K562 (cell line): ENCODE results near the gene TOM1L2. TPM values are rescaled to one million over a fixed set of nuclear protein-coding genes. Genes with fewer than 3 reads are reported as not detected.

Experiments
- CBFA2T3 ChIP-seq: fragments of 450-650 bp; IDR thresholded peaks from 2 replicates; pipeline ENCODE4 v1.6.1; 2017
- CBX5 ChIP-seq: IDR thresholded peaks from 2 replicates; pipeline ENCODE4 v1.6.1; 2014; ENCODE audit warnings: low read depth, borderline replicate concordance
- ESRRA ChIP-seq: fragments of 450-650 bp; IDR thresholded peaks from 2 replicates; pipeline ENCODE4 v1.6.1; 2014; ENCODE audit warnings: low read depth, mild to moderate bottlenecking, moderate library complexity, borderline replicate concordance
- ETV1 ChIP-seq: fragments of 450-650 bp; conservative IDR thresholded peaks from 2 replicates; pipeline ENCODE4 v1.6.1; 2016; ENCODE audit warnings: missing genetic modification characterization, control low read depth, low read depth, missing compliant biosample characterization
- MEIS2 ChIP-seq: fragments of 450-650 bp; IDR thresholded peaks from 2 replicates; pipeline ENCODE4 v1.6.1; 2014; ENCODE audit warnings: mild to moderate bottlenecking; ENCODE audit not compliant: partially characterized antibody
- NR2C2 ChIP-seq, 2 experiments: fragments of 200-800 bp in 1 of 2; sonication (Bioruptor generic) in 1 of 2; sonication (generic) in 1 of 2; formaldehyde crosslinking in 1 of 2; IDR thresholded peaks; 2 replicates each; pipeline versions ENCODE4 v1.6.1 to v1.8.0; 2016 to 2022; ENCODE audit warnings: mild to moderate bottlenecking in 1 of 2, missing compliant biosample characterization in 1 of 2, missing genetic modification characterization in 1 of 2, missing genetic modification reagents in 1 of 2
- TFAM ChIP-seq: fragments of 250-450 bp; sonication (Bioruptor Pico); conservative IDR thresholded peaks from 2 replicates; pipeline ENCODE4 v1.5.0; 2021; ENCODE audit warnings: mild to moderate bottlenecking, moderate library complexity
- polyA plus RNA-seq, 8 experiments: library from polyadenylated mRNA; depleted of rRNA in 4 of 8; stranded (reverse) in 5 of 8; unstranded in 3 of 8; fragments of >200 nt; fragmentation: Nextera tagmentation in 2 of 8; fragmentation: Illumina TruSeq in 1 of 8; extraction: Ambion mirVana in 2 of 8; extraction: Trizol in 1 of 8; gene quantifications; 2 replicates each; pipeline versions ENCODE4 v1.2.1 to v1.2.3, GENCODE V29; 2011 to 2014; ENCODE audit warnings: inconsistent platforms in 1 of 8, missing spikeins in 1 of 8
- total RNA-seq, 7 experiments: library from RNA; depleted of rRNA in 6 of 7; stranded (reverse); fragments of >200 nt in 6 of 7; fragmentation: Illumina TruSeq in 2 of 7; extraction: Trizol in 2 of 7; gene quantifications; 2 replicates each; pipeline versions ENCODE4 v1.2.1 to v1.2.3, GENCODE V29; 2011 to 2021; ENCODE audit warnings: low replicate concordance in 1 of 7
- TF ChIP-seq, protein P1 (sequence below): fragments of 450-650 bp; IDR thresholded peaks from 2 replicates; pipeline ENCODE4 v1.6.1; 2017; ENCODE audit warnings: antibody characterized with exemption, mild to moderate bottlenecking
- TF ChIP-seq, protein P2 (sequence below), 2 experiments: IDR thresholded peaks in 1 of 2; conservative IDR thresholded peaks in 1 of 2; 2 replicates each; pipeline ENCODE4 v1.6.1; 2016; ENCODE audit warnings: low read depth in 2 of 2, mild to moderate bottlenecking in 1 of 2, missing compliant biosample characterization in 1 of 2, missing genetic modification characterization in 1 of 2, moderate library complexity in 1 of 2
- TF ChIP-seq, protein P3 (sequence below): fragments of 450-650 bp; IDR thresholded peaks from 2 replicates; pipeline ENCODE4 v1.6.1; 2016

Gene TOM1L2
- total and polyA plus RNA-seq, 9 of the 15 experiments (the other 6 are each of a cell fraction or from before 2014, with no cell fraction given) = 0.07 to 6.0 (median 2.5) TPM

DNA sequence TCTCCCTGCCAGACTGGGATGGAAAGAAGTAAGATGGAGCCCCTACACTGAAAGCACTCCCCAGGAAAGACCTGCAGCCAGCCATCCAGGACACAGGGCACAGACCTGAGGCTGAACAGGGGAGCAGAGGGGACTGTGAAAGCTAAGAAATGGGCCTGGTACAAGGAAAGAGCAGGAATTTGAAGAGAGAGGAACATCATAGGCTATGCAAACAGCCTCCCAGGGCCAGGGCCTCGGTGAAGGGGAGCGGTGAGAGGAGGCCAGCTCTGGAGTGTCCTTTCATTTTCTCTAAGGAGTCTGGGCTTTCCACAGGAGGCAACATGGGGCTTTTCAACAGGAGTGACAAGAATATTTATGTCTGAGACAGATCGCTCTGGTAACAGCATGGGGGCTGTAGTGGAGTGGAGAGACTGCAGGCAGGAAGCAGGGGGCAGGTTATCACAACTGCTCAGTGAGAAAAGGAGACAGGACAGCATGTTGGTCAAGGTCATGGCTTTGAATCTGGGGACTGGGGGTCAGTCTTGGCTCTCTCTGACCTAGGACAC lies 50.1 kb downstream of the TOM1L2 start (continued):
- TF ChIP-seq, protein P1, sequence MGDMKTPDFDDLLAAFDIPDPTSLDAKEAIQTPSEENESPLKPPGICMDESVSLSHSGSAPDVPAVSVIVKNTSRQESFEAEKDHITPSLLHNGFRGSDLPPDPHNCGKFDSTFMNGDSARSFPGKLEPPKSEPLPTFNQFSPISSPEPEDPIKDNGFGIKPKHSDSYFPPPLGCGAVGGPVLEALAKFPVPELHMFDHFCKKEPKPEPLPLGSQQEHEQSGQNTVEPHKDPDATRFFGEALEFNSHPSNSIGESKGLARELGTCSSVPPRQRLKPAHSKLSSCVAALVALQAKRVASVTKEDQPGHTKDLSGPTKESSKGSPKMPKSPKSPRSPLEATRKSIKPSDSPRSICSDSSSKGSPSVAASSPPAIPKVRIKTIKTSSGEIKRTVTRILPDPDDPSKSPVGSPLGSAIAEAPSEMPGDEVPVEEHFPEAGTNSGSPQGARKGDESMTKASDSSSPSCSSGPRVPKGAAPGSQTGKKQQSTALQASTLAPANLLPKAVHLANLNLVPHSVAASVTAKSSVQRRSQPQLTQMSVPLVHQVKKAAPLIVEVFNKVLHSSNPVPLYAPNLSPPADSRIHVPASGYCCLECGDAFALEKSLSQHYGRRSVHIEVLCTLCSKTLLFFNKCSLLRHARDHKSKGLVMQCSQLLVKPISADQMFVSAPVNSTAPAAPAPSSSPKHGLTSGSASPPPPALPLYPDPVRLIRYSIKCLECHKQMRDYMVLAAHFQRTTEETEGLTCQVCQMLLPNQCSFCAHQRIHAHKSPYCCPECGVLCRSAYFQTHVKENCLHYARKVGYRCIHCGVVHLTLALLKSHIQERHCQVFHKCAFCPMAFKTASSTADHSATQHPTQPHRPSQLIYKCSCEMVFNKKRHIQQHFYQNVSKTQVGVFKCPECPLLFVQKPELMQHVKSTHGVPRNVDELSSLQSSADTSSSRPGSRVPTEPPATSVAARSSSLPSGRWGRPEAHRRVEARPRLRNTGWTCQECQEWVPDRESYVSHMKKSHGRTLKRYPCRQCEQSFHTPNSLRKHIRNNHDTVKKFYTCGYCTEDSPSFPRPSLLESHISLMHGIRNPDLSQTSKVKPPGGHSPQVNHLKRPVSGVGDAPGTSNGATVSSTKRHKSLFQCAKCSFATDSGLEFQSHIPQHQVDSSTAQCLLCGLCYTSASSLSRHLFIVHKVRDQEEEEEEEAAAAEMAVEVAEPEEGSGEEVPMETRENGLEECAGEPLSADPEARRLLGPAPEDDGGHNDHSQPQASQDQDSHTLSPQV = peak; percentile 30; the same call in 1 of the 2 replicates
- TF ChIP-seq, protein P2, sequence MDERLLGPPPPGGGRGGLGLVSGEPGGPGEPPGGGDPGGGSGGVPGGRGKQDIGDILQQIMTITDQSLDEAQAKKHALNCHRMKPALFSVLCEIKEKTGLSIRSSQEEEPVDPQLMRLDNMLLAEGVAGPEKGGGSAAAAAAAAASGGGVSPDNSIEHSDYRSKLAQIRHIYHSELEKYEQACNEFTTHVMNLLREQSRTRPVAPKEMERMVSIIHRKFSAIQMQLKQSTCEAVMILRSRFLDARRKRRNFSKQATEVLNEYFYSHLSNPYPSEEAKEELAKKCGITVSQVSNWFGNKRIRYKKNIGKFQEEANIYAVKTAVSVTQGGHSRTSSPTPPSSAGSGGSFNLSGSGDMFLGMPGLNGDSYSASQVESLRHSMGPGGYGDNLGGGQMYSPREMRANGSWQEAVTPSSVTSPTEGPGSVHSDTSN (CRISPR knock-in tag; IDR thresholded peaks at IDR 0.05; ENCODE audit: low read depth) = no peak
- TF ChIP-seq, protein P2 (tag; conservative IDR thresholded peaks at IDR 0.05; ENCODE audit: low read depth) = peak; percentile 89
- TF ChIP-seq, protein P3, sequence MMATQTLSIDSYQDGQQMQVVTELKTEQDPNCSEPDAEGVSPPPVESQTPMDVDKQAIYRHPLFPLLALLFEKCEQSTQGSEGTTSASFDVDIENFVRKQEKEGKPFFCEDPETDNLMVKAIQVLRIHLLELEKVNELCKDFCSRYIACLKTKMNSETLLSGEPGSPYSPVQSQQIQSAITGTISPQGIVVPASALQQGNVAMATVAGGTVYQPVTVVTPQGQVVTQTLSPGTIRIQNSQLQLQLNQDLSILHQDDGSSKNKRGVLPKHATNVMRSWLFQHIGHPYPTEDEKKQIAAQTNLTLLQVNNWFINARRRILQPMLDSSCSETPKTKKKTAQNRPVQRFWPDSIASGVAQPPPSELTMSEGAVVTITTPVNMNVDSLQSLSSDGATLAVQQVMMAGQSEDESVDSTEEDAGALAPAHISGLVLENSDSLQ = peak; percentile 76
- TF ChIP-seq ETV1 (tag) (0 out of 2 replicates have a peak, but pooled peaks have one; percentile 27), MEIS2 (peak; percentile 91), CBX5 (no peak), CBFA2T3 (peak; percentile 46), ESRRA (peak; percentile 86), TFAM (CRISPR knock-in tag) (no peak), NR2C2 (CRISPR knock-in tag; IDR thresholded peaks at IDR 0.05) (no peak), NR2C2 (tag; IDR thresholded peaks at IDR 0.05) (no peak)
